NCI-H1048 (cell line): Measurements from ENCODE around the gene CDC14B.

ENCODE experiments used
- DNase-seq: peaks from one replicate; lab custom pipeline; 2025; lab: John Stamatoyannopoulos, UW

The CDC14B gene

DNA sequence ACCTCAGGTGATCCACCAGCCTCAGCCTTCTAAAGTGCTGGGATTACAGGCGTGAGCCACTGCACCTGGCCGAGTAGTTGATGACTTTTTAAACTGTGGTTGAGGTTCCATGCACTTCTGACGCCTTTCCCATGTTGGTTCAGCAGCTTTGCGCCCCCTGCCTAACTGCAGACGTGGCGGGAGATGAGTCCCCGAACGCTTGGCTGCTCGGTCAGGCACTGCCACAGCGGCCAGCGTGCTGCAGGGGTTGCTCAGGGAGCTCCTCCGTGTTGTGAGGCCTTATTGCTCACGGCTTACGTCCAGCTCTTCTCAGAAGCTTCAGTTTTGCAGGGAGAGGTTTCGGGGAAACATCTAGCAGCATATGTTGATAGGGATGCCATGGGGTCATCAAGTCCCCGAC, 134.4 kb downstream of the CDC14B start:
- no peak for DNase-seq

DNA sequence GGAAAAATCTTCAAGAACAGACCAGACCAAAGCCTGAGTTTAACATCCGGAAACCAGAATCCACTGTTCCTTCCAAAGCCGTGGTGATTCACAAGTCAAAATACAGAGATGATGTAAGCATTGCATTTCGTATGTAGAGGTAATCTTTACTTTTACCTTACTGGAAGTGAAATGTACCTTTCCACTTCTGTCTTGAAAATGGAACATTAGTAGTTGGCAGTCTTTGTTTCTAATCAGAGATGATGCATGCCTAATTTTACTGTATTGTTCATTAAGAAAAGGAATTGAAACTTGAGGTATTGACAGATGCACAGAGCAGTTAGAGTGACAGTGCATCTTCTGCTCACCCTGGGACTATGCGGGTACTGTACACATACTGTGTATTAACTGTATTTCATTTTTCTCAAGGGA, 135.1 kb downstream of the CDC14B start:
- DNase-seq, result no peak

DNA sequence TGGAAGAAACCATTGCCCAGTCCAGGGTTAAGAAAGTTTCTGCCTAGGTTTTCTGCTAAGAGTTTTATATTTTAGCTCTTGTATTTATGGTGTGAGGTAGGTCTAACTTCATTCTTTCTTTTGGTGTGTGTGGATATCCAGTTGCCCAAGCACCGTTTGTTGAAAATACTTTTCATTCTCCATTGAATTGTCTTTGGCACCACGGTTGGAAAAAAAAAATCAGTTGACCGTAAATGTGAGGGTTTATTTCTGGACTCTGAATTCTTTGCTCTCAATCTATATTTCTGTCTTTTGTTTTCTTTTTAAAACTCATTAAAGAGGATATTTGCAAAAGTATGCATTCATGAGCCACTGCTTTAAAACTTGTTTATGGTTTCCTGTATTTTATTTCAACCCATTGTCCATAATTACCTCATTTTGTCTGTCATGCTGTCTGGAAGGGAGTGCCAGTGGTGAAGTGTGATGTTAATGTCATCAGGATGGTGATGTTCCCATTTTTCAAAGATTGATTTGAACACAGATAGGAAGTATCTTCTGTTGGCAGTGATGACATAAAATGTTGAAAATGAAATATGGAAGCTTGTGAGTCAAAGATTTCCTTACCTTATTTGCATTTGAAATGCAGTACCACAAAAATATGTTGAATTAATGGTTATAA, 135.8 kb downstream of the CDC14B start:
- DNase-seq, result no peak

DNA sequence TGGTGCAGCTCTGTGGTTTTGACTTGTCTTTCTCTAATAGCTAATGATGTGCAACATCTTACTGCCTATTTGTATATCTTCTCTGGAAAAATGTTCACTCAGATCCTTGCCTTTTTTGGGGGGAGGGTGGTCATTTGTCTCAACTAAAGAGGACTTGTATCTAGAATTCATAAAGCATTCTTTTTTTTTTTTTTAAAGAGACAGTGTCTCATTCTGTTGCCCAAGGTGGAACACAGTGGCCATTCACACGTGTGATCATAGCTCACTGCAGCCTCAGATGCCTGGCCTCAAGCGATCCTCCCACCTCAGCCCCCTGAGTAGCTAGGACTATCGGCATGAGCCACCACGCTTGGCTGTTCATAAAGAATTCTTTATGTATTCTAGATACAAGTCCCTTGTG, 136.4 kb downstream of the CDC14B start:
- no peak for DNase-seq

DNA sequence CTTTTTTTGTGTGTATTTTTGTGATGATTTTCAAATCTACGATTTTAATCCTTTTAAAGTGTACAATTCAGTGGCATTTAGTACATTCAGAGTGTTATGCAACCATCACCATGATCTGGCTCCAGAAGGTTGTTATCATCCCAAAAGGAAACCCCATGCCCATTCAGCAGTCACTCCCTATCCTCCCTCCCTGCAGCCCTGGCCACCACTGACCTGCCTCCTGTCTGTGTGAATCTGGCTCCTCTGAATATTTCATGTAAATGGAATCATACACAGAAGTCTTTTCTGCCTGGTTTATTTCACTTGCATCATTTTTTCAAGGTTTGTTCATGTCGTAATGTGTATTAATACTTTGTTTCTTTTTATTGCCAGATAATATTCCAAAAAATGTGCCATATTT, 137.2 kb downstream of the CDC14B start:
- no peak for DNase-seq

DNA sequence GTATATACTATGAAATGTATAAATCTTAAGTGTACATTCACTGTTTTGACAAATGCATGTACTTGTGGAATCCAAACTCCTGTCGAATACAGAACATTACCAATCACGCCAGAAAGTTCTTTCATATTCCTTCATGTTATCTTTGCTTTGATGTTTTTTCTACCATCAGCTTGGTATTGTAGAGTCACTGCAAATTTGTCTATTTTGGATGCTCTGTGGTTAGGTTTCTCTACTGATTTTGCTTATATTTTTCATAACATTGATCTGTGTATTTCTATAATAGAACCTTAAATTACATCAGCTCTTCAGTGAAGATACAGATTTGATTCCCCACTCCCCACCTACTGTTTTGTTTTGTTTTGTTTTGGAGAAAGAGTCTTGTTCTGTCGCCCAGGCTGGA, 138.9 kb downstream of the CDC14B start:
- no peak for DNase-seq

DNA sequence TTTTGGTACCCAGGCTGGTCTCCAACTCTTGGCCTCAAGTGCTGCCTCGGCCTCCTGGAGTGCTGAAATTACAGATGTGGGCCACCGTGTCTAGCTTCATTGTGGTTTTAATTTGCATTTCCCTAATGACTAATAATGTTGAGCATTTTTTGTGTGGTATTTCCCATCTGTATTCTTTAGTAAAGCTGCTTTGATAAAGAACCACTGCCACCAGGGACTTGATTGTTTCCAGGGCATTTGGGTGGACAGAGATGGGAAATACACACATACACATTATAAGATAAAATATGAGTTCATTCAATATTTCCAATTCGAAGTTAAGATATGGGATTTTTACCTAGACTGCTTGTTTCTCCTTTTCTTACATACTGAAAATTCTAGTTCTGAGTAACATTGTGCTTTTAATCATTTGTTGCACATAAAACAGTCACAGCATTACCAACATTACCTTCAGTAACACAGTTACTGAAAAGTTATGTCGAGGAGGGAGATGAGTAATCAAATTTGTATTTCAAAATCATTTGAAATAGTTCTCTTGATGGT, 140.7 kb downstream of the CDC14B start:
- DNase-seq, result no peak

DNA sequence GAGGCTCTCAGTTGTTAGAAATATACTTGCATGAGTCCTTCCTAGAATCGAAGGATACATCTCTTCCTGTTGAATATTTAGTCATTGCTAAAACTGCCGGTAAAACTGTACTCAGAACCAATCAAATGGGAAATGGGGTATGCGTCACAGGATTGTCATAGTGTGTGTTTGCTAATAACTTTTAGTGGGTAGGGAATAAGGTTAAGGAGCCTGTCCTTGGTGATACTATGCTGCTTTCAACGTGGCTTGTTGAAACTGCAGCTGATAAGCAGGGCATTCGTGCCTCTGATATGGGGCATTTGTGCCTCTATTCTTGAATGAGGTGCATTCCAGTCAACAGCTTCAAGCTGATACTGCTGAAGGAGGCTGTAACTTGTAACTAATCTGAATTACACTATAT, 143.1 kb downstream of the CDC14B start:
- no peak for DNase-seq

DNA sequence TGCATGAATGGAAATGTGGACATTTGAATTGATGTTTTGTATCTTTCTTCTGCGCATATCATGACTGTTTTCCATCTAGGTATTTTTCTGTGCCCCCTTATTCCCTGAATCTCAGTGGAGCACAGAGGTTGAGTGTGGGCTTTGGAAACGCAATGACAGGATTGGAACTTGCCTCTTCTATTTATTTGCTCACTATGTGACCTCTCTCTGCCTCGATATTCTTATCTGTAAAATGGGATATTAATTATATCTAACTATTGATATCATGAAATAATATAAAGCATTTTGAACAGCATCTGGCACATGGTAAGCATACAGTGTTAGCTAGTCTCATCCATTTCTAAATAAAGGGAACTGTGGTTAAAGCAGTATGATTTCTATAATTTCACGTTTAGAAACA, 143.6 kb downstream of the CDC14B start:
- no peak for DNase-seq

DNA sequence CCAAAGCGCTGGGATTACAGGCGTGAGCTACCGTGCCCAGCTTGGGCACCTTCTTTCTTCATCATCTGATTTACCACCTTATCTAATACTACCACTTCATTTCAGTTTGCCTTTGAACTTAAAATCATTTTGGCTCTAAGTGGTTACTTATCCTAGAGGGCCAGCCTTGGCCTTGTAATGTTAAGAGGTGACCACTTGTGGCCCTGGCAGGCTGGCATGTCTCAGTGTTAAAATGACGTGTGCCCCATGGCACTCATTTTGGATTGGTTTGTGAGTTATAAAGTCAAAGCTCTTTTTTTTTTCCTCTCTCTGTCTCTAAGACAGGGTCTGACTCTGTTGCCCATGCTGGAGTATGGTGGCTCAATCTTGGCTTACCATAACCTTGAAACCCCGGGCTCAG, 151.9 kb downstream of the CDC14B start:
- DNase-seq, result no peak

DNA sequence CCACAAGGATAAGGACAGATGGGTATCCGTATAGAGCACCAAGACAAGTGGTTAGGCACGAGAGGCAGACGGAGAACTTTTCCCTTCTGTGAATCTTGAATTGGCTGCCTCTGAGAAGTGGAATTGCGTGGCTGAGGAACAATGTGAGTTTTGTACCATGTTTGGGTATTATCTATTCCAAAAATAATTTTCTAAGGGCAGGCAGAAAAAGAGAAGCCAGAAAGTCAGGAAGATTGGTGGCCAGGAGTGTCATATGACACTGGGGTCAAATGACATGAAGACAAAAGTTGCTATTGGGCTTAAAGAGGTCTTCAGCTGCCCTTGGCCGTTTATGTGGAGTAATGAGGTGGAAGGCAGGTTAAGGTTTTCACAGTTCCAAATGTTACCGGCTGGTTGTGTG, 155.2 kb downstream of the CDC14B start:
- no peak for DNase-seq

DNA sequence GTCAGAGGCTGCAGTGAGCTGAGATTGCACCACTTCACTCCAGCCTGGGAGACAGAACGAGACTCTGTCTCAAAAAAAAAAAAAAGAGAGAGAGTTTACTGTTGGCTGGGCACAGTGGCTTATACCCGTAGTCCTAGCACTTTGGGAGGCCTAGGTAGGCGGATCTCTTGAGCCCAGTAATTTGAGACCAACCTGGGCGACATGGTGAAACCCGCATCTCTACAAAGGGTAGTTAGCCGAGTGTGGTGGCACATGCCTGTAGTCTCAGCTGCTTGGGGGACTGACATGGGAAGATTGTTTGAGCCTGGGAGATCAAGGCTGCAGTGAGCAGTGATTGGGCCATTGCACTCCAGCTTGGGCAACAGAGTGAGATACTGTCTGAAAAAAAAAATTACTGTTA, 157.1 kb downstream of the CDC14B start:
- DNase-seq, result no peak

DNA sequence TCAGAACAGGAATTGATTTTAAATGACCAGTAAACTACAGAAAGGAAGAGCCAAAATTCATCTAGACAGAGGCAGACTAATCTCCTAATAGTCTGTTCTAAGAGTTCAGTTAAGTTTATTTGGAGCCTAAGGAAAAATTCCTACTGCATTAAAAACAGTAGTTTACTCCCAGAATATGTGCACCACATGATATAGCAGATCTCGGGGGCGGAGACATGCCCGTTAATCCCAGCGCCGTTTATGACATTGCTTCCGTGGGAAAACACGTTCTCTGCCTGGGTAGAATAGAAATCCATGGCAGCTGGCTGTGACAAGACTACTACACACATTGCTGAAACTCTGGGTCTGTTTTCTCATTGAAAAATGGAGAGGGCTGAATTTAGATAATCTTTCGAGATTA, 158.3 kb downstream of the CDC14B start:
- no peak for DNase-seq

DNA sequence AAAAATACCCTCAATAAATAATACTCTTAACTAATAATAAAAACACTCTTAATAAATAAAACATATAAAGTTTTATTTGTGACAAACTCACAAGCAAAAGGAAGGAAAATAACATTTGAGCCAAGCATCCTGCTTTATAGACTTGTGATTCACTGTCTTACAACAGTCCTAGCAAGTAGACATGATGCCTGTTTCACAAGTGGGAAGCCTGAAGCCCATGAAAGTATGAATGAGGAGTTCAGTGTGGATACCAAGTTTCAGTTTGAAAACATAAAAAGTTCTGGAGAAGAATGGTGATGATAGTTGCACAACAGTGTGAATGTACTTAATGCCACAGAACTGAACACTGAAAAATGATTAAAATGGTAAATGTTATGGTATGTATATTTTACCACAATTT, 158.8 kb downstream of the CDC14B start:
- DNase-seq, result no peak

DNA sequence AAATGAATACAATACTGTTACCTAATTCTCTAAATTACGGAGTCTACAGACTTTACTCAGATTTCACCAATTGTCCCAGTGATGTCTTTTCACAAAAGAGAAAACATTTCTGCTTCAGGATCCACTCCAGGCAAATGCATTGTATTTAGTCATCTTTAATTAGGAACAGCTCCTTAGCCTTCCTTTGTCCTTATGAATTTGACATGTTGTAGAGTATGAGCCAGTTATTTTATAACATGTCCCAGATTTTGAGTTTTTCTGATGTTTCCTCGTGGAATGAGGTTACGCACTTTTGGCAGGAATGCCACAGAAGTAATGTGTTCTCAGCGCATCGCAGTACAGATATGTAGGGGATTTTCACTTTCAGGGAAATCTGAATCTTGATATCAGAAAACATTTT, 159.2 kb downstream of the CDC14B start:
- no peak for DNase-seq

DNA sequence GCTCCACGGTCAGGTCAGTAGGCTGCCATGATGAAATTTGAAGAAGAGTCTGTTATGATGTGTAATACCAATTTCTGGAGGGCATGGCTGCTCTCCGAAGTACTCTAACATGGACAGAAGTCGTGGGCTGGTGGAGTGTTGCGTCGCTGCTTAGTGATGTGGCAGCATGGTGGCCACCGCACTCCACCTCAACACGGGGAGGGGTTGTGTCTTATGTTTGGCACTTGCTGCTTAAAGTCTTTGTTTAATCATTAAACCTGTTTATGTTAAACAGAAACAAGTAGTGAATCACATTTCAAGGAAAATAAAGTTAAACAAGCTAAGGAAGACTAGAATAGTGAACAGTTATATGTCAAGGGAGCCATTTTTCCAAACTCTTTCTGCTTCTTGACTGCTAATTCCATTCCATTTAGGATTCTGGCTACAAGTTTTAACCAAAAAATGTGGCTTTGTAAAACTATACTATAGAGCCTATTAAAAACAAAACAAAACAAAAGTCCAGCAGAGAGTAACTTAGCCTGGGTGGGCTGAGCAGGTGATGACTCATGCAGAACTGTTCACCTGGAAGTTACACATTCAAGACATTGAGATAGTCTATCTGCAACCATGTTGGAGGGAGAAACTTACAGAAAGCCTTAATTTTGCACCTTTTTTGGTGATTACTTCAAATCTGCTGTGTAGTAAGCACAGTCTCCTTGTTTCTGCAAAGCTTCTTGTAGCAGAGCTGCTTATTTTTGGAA, 160.2 kb downstream of the CDC14B start:
- no peak for DNase-seq

DNA sequence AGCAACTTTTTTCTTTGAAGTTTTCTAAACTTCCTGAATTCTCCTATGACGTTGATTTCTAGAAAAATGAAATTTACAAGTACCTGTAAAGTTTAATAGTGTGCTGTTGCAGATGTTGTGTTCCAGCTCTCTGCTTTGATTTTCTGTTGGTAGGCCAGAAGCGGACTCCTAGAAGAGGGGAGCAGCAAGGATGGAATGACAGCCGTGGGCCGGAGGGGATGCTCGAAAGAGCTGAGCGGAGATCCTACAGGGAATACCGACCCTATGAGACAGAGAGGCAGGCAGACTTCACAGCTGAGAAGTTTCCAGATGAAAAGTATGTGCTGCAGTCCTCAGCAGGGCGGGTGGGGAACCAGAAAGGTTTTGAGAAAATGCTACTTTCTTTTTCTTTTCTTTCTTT, 161.4 kb downstream of the CDC14B start:
- DNase-seq, result no peak

DNA sequence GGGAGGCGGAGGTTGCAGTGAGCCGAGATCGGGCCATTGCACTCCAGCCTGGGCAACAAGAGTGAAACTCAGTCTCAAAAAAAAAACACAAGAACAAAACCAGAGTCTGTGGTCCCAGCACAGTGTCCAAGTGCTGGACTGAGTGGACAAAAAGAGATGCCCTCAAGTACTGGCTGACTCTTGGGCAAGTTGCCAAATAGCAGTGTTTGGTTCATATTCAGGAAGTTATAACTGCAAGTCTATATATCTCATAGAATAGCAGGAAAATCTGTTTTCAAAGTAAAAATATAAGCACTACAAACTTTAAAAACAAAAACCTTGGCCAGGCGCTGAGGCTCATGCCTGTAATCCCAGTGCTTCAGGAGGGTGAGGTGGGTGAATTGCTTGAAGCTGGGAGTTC, 162.4 kb downstream of the CDC14B start:
- DNase-seq, result no peak

DNA sequence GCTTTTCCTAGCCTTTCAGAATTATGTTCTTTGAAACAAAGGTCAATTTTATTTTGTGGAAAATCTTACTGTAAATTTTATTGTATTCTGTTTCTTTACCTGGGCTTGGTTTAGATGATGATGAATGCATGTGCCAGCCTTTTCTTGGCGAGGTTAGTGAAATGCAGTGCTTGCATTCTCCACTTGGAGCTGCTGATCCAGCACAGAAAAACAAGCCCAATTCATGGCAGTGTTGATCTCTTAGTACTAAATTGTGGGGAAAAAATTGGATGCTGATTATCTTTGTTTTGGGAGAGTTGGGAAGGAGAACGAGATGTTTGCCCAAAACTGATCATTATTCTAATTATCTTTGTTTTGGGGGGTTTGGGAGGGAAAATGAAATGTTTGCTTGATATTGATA, 166.0 kb downstream of the CDC14B start:
- no peak for DNase-seq

DNA sequence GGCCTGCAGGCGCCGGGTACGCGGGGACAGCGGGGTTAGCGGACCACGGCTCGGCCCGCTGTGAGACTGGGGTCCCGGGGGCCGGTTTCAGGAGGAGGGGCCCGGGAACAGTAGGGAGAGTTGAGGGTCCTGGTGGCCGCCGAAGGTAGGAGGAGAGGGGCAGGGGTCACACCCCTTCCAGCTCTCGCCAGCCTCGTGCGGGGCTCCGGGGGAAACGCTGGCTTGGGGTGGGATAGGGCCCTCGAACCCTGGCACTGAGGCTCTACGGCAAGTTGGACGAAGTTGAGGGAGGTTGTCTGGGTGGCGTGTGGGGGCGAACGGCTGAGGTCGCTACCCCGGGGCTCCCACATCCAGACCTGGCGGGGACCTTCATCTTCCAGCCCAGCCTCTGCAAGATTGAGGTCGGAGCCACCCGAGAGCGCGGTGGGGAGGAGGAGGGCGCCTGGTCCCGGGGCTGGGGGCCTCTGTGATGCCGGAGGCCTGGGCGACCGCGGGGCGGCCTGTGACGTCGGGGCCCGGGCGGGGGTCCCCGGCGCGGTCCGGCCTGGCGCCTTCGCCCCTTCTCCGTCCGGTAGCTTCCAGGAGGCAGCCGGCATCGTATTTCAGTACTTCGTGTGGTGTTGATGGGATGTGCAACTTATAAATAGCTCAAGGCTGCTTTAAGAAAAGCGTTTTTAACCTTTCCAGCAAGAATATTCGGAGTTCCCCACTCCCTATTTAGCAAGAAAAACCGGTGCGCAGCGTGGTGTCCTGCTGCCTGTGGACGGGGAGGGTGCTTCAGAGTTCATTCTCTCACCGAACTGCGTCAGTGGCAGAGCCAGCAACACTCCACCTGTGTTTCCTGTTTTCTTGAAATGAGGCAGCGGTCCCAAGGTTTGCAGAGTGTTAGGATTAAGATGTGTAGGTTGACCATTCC, 168.8 kb downstream of the CDC14B start:
- no peak for DNase-seq
